ENCODE measurements around the gene ZSWIM6. TPM values are rescaled to one million over a fixed set of nuclear protein-coding genes. Genes with fewer than 3 reads are reported as not detected.

Gene ZSWIM6
- total and polyA plus RNA-seq, 2 experiments from 2014 or later, result 3.9 to 6.0 TPM

- DNase-seq (ENCODE audit: low spot score), result no peak
- ATAC-seq, result no peak
- Histone ChIP-seq H3K27ac (ENCODE audit: low read depth) (no peak overlapping the region), H2AFZ (no peak overlapping the region), H3K4me2 (no peak overlapping the region), H3K4me1 (ENCODE audit: insufficient read depth) (no peaks in the 10 kb centered on the region), H4K20me1 (replicated peaks; ENCODE audit: insufficient read depth) (peaks cover 44% of the 10 kb centered on the region), H3K36me3 (ENCODE audit: insufficient read depth) (no peaks in the 10 kb centered on the region), H3F3A (replicated peaks; ENCODE audit: low read depth) (no peaks in the 10 kb centered on the region), H3K27me3 (ENCODE audit: insufficient read depth) (no peaks in the 10 kb centered on the region), H3K9me2 (ENCODE audit: insufficient read depth) (peaks cover 3% of the 10 kb centered on the region; the same call in 1 of the 2 replicates), H3K79me2 (replicated peaks; ENCODE audit: insufficient read depth) (peaks cover 83% of the 10 kb centered on the region), H3K4me3 (no peak overlapping the region)
- Mint-ChIP-seq H3K9me3 (no peaks in the 10 kb centered on the region), H3K27ac (no peak overlapping the region), H3K27me3 (ENCODE audit: insufficient read depth, low read depth, poor library complexity) (peaks cover 3% of the 10 kb centered on the region), H3K4me3 (no peak overlapping the region), H3K36me3 (ENCODE audit: low read depth) (no peaks in the 10 kb centered on the region), H3K4me1 (peaks cover 5% of the 10 kb centered on the region; the same call in 2 of the 3 replicates)
- no peak for TF ChIP-seq EZH2phosphoT487 (IDR thresholded peaks at IDR 0.05; ENCODE audit: unreplicated experiment)
- no peak for TF ChIP-seq CTCF (conservative IDR thresholded peaks at IDR 0.05; ENCODE audit: low read depth in 2 of 2)
- TF ChIP-seq NANOG (IDR thresholded peaks at IDR 0.05; ENCODE audit: borderline replicate concordance), result no peak
- no peak for TF ChIP-seq CREB1 (CRISPR knock-in tag; IDR thresholded peaks at IDR 0.05; ENCODE audit: low read depth)
- no peak for TF ChIP-seq STAT1 (IDR thresholded peaks at IDR 0.05; ENCODE audit: unreplicated experiment)
- TF ChIP-seq POLR2AphosphoS5 (IDR thresholded peaks at IDR 0.05; ENCODE audit: low read depth), result no peak
- no peak for TF ChIP-seq ZNF114 (CRISPR knock-in tag; IDR thresholded peaks at IDR 0.05)
- no peak for TF ChIP-seq ZNF331 (CRISPR knock-in tag; IDR thresholded peaks at IDR 0.05; ENCODE audit: low read depth)
Observed at GRCh38 chr5:61344187-61344944, 12.3 kb downstream of the ZSWIM6 start.

- Histone ChIP-seq H3K9me2 (ENCODE audit: insufficient read depth) (peaks cover 3% of the 10 kb centered on the region; the same call in 1 of the 2 replicates), H2AFZ (no peak overlapping the region), H3K27me3 (ENCODE audit: insufficient read depth) (no peaks in the 10 kb centered on the region), H3K4me1 (ENCODE audit: insufficient read depth) (no peaks in the 10 kb centered on the region), H3F3A (replicated peaks; ENCODE audit: low read depth) (no peaks in the 10 kb centered on the region), H3K4me2 (no peak overlapping the region), H3K36me3 (ENCODE audit: insufficient read depth) (no peaks in the 10 kb centered on the region), H4K20me1 (replicated peaks; ENCODE audit: insufficient read depth) (peaks cover 34% of the 10 kb centered on the region; the same call in 1 of the 2 replicates), H3K4me3 (no peak overlapping the region), H3K27ac (ENCODE audit: low read depth) (no peak overlapping the region), H3K79me2 (replicated peaks; ENCODE audit: insufficient read depth) (peaks cover 71% of the 10 kb centered on the region)
- Mint-ChIP-seq H3K27ac (no peak overlapping the region), H3K9me3 (no peaks in the 10 kb centered on the region), H3K36me3 (ENCODE audit: low read depth) (no peaks in the 10 kb centered on the region), H3K4me1 (peaks cover 11% of the 10 kb centered on the region), H3K27me3 (ENCODE audit: insufficient read depth, low read depth, poor library complexity) (peaks cover 3% of the 10 kb centered on the region), H3K4me3 (no peak overlapping the region)
- DNase-seq (ENCODE audit: low spot score) (no peak), ATAC-seq (no peak)
- no peak for TF ChIP-seq ETS1 (IDR thresholded peaks at IDR 0.05)
- TF ChIP-seq ZNF331 (CRISPR knock-in tag; IDR thresholded peaks at IDR 0.05; ENCODE audit: low read depth), result no peak
- no peak for TF ChIP-seq CTCF (conservative IDR thresholded peaks at IDR 0.05; ENCODE audit: low read depth in 2 of 2)
- no peak for TF ChIP-seq JUNB (IDR thresholded peaks at IDR 0.05; ENCODE audit: unreplicated experiment)
Observed at GRCh38 chr5:61346511-61346910, 14.5 kb downstream of the ZSWIM6 start.

All from GM23338 (cell line).